ENCODE results near the gene KCNIP3.

GRCh38 chr2:95323347-95324155 lies 26.4 kb downstream of the KCNIP3 start:
- peak; percentile 54 for TF ChIP-seq CTCF (IDR thresholded peaks at IDR 0.05; ENCODE audit: low read depth, low read length, missing input control)
- TF ChIP-seq NR2F2 (IDR thresholded peaks at IDR 0.05) = no peak
- TF ChIP-seq RAD21 (IDR thresholded peaks at IDR 0.05) = peak in 1 of 2 donors; percentile 63
- no peak for TF ChIP-seq FOXA1 (IDR thresholded peaks at IDR 0.05)
- no peak for TF ChIP-seq JUND (IDR thresholded peaks at IDR 0.05)
- no peak for TF ChIP-seq MAX (IDR thresholded peaks at IDR 0.05)

Data from liver (tissue), 3 donors.